DND-41 (cell line): ENCODE results near the gene HECA.

Experiments
- ATAC-seq: fragments of 200-7000 bp; cut with Tn5 transposase; 3 replicates; pipeline ENCODE4 v1.9.1; 2021; ENCODE audit warnings: low read depth; ENCODE audit not compliant: insufficient read depth
- DNase-seq: peaks from one replicate; pipeline ENCODE4 v3.0.0-alpha.2; 2020
- H2AFZ ChIP-seq: 2 replicates; pipeline ENCODE4 v1.6.0; 2012; ENCODE audit warnings: low read depth, low read length
- H3K27ac ChIP-seq: 2 replicates; pipeline ENCODE4 v1.5.1; 2012; ENCODE audit warnings: low read length, inconsistent platforms
- H3K27me3 ChIP-seq: fragments of 200-600 bp; sonication (generic); 2 replicates; pipeline ENCODE4 v1.6.0; 2012; ENCODE audit warnings: low read length, mild to moderate bottlenecking, inconsistent platforms; ENCODE audit not compliant: insufficient read depth, poor library complexity
- H3K36me3 ChIP-seq: 2 replicates; pipeline ENCODE4 v1.5.1; 2012; ENCODE audit warnings: low read length, inconsistent platforms; ENCODE audit not compliant: insufficient read depth
- H3K4me1 ChIP-seq: 2 replicates; pipeline ENCODE4 v1.5.1; 2012; ENCODE audit warnings: mild to moderate bottlenecking, low read length; ENCODE audit not compliant: insufficient read depth
- H3K4me2 ChIP-seq: 2 replicates; pipeline ENCODE4 v1.6.0; 2012; ENCODE audit warnings: mild to moderate bottlenecking, moderate library complexity, low read length, inconsistent platforms; ENCODE audit not compliant: insufficient read depth
- H3K4me3 ChIP-seq, 2 experiments: fragments of 200-600 bp in 1 of 2; shearing (Covaris generic) in 1 of 2; 2 replicates each; pipeline ENCODE4 v1.5.1; 2012 to 2016; ENCODE audit warnings: inconsistent platforms in 2 of 2, low read length in 2 of 2, mild to moderate bottlenecking in 2 of 2, low read depth in 1 of 2, moderate library complexity in 1 of 2
- H3K79me2 ChIP-seq: 2 replicates; pipeline ENCODE4 v1.6.0; 2012; ENCODE audit warnings: low read length, inconsistent platforms; ENCODE audit not compliant: insufficient read depth
- H3K9ac ChIP-seq: 2 replicates; pipeline ENCODE4 v1.6.0; 2012; ENCODE audit warnings: low read depth, mild to moderate bottlenecking, inconsistent platforms, low read length, moderate library complexity
- H3K9me3 ChIP-seq: 2 replicates; pipeline ENCODE4 v1.5.1; 2012; ENCODE audit warnings: low read length, moderate library complexity, mild to moderate bottlenecking, inconsistent platforms; ENCODE audit not compliant: insufficient read depth, severe bottlenecking
- H4K20me1 ChIP-seq: 2 replicates; pipeline ENCODE4 v1.6.0; 2012; ENCODE audit warnings: low read length; ENCODE audit not compliant: insufficient read depth
- EZH2 ChIP-seq: IDR thresholded peaks from 3 replicates; pipeline ENCODE4 v1.6.1; 2012; ENCODE audit warnings: borderline replicate concordance, low read depth, mild to moderate bottlenecking, moderate library complexity, low read length, inconsistent platforms; ENCODE audit not compliant: severe bottlenecking
- TF ChIP-seq, protein P1 (sequence below): IDR thresholded peaks from 2 replicates; pipeline ENCODE4 v1.5.1; 2012; ENCODE audit warnings: borderline replicate concordance, low read length, moderate library complexity, mild to moderate bottlenecking; ENCODE audit not compliant: poor library complexity, severe bottlenecking; ENCODE audit errors: extremely low read depth

Gene HECA

GRCh38 chr6:139184047-139184446 is 49.2 kb downstream of the HECA start:
- H3K36me3 ChIP-seq = peaks cover 17% of the 10 kb centered on the region; the same call in 1 of the 2 replicates
- no peak overlapping the region for H3K9ac ChIP-seq
- no peak for ATAC-seq
- H3K4me3 ChIP-seq = no peak overlapping the region
- no peaks in the 10 kb centered on the region for H3K79me2 ChIP-seq
- H3K4me2 ChIP-seq = no peak overlapping the region
- H3K4me1 ChIP-seq = no peaks in the 10 kb centered on the region
- TF ChIP-seq, protein P1, sequence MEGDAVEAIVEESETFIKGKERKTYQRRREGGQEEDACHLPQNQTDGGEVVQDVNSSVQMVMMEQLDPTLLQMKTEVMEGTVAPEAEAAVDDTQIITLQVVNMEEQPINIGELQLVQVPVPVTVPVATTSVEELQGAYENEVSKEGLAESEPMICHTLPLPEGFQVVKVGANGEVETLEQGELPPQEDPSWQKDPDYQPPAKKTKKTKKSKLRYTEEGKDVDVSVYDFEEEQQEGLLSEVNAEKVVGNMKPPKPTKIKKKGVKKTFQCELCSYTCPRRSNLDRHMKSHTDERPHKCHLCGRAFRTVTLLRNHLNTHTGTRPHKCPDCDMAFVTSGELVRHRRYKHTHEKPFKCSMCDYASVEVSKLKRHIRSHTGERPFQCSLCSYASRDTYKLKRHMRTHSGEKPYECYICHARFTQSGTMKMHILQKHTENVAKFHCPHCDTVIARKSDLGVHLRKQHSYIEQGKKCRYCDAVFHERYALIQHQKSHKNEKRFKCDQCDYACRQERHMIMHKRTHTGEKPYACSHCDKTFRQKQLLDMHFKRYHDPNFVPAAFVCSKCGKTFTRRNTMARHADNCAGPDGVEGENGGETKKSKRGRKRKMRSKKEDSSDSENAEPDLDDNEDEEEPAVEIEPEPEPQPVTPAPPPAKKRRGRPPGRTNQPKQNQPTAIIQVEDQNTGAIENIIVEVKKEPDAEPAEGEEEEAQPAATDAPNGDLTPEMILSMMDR = no peak
- TF ChIP-seq EZH2 = no peak
- DNase-seq = no peak
- no peaks in the 10 kb centered on the region for H3K27me3 ChIP-seq
- H4K20me1 ChIP-seq = no peaks in the 10 kb centered on the region
- H2AFZ ChIP-seq = no peak overlapping the region
- no peak overlapping the region for H3K27ac ChIP-seq
- H3K9me3 ChIP-seq = no peaks in the 10 kb centered on the region

DNA sequence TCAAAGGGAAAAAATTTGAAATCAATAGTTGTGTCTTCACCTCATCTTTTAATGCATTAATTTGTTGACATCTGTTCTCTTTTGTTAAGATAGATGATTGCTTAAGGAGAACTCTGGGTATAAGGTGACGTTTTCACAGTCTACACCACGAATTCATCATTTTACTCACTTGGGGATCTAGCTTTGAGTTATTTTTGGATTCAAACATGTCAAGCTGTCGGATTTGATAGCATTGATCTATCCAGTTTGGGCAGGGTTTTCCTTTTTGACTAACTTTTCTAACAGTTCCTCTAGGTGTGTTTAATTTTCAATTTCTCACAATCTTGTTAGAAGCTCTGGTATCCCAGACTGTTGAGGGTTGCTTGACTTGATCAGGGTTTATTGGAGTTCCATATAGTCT is 49.6 kb downstream of the HECA start:
- Histone ChIP-seq H3K27ac (no peak overlapping the region), H3K4me2 (no peak overlapping the region), H3K9me3 (no peaks in the 10 kb centered on the region), H3K36me3 (peaks cover 14% of the 10 kb centered on the region; the same call in 1 of the 2 replicates), H4K20me1 (no peaks in the 10 kb centered on the region), H3K9ac (no peak overlapping the region), H2AFZ (no peak overlapping the region), H3K4me3 (no peak overlapping the region), H3K4me1 (no peaks in the 10 kb centered on the region), H3K27me3 (no peaks in the 10 kb centered on the region), H3K79me2 (no peaks in the 10 kb centered on the region)
- no peak for ATAC-seq
- no peak for DNase-seq
- no peak for TF ChIP-seq EZH2
- TF ChIP-seq, protein P1 = no peak

DNA sequence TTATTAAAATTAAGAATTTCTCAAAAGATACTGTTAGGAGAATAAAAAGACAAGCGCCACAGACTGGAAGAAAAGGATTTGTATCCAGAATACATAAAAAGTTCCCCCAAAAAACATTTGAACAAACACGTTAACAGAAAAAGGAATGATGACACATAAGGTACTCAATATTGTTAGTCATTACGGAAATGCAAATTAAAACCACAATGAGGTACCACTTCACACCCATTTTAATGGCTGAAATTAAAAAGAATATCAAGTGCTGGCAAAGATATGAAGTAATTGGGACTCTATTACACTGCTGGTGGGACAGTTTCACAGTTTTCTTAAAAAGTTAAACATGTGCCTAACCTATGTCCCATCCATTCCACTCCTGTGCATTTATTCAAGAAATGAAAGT is 51.4 kb downstream of the HECA start:
- H3K27me3 ChIP-seq = no peaks in the 10 kb centered on the region

More for the DNA sequence above, 51.4 kb downstream of the HECA start:
- Histone ChIP-seq H3K79me2 (no peaks in the 10 kb centered on the region), H3K27ac (no peak overlapping the region), H3K4me2 (no peak overlapping the region), H4K20me1 (no peaks in the 10 kb centered on the region), H2AFZ (no peak overlapping the region), H3K4me3 (no peak overlapping the region), H3K4me1 (no peaks in the 10 kb centered on the region), H3K9ac (no peak overlapping the region), H3K36me3 (0 out of 2 replicates have a peak, but pooled peaks cover 1% of the 10 kb centered on the region), H3K9me3 (no peaks in the 10 kb centered on the region)
- DNase-seq (no peak), ATAC-seq (no peak)
- TF ChIP-seq EZH2 = no peak
- TF ChIP-seq, protein P1 = no peak
